GM21423 (cell line): ENCODE results near the gene MAB21L1.

Experiments
- ATAC-seq: cut with Tn5 transposase; IDR thresholded peaks from one replicate; pipeline ENCODE4 v1.9.1; 2021; ENCODE audit warnings: mild to moderate bottlenecking, moderate library complexity; ENCODE audit not compliant: unreplicated experiment

The MAB21L1 gene

DNA sequence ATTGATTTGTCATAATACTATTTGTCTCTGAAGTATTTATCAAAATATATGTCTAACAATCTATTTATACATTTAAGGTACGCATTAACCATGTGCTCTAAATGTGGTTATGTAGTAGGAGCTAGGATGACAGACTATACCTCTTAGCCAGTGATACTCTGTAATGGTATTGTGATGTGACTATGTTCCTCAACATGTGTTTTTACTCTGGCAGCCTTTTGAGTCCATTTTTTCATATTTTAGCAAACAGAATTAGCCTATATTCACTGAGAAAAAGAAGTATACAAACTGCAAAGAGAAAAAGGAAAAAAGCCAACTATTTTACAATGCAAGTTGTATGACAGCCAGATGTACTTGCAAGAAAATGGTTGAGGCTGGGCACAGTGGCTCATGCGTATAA, 26.7 kb downstream of the MAB21L1 start:
- ATAC-seq, result no peak

DNA sequence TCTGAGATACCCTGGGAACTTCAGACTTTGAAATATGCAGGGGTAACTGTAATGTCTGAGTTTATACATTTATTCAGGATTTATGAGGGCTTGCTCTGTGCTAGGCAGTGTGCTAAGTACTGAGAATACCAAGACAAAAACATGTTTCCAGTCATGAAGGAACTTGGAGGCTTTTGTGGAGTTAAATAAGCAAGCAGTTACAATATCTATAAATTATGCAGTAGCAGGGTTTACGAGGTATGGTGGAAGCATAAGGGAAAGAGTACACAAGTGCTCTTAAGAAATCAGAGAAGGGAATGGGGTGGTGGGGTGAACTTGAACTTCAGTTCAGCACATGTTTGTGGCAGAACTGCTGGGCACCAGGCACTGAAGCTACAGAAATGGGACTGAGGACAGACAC, 28.0 kb downstream of the MAB21L1 start:
- ATAC-seq, result no peak
